Left colon (tissue), 2 donors: ENCODE results near the gene AIP. TPM values are rescaled to one million over a fixed set of nuclear protein-coding genes. Genes with fewer than 3 reads are reported as not detected.
A peak's percentile ranks its signal among the peaks of the same experiment; 100 is the strongest.

Experiments
- ATAC-seq: fragments of 200-7000 bp; cut with Tn5 transposase; one replicate; pipeline ENCODE4 v1.9.1; 2020; ENCODE audit warnings: mild to moderate bottlenecking, moderate library complexity
- DNase-seq, 2 donors: peaks; one replicate each; pipeline ENCODE4 v3.0.0-alpha.2; 2020
- intact Hi-C, 2 donors: fragments of 100-400 bp; cut with DNase I in 1 of 2; cut with micrococcal nuclease in 1 of 2; formaldehyde crosslinking; loops; one replicate each; pipeline versions ENCODE4 v1.11.2 to v1.14.0; 2022; cut with DNase I, micrococcal nuclease
- total RNA-seq, 2 donors: library from RNA; stranded (reverse); fragmentation: NEBNext Ultra II Directional; extraction: Animal tissue kit (Norgen Biotek cat#: 25700); gene quantifications; one replicate each; pipeline ENCODE4 v1.2.1, GENCODE V29; 2021
- donor health status: DM: no; HTN: no; CAD: no.
- donor health status: DM: yes; HTN: yes; CAD: no.

The AIP gene
- total RNA-seq, 2 donors from 2014 or later: 31.4 to 49.6 TPM

GRCh38 chr11:67516806-67517205 is 34.0 kb downstream of the AIP start:
- ATAC-seq (no peak), DNase-seq (peak in 1 of 2 donors; percentile 24)
- intact Hi-C loops: no loop called here

DNA sequence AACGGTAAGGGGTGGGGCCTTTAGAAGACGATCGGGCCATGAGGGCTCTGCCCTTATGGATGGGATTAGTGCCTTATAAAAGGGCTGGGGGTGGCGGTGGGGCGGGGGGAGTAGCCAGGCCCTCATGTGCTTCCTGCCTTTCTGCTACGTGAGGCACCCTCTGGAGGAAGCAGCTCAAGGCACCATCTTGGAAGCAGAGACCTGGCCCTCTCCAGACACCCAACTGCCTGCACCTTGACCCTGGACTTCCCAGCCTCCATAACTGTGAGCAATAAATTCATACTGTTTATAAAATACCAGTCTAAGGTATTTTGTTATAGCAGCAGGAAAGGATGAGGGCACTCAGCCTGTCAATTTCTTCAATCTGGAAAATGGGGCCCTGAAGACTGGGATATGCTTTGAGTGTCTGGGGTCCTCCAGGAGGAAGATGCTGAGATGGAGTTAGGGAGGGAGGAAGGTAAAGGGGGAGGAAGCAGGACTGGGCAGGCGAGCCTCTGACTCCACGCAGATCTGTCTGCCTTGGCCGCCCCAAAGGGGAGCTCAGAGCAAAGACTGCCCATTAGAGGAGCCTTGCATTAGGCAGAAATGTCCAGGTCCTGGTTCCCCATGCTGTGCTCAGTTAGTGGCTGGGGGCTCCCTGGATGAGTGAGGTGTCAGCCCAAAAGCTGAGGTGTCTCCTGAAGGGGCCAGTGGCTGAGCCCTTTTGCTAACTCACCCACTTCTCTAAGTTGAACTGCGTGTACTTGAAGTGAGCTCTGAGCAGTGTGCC is 35.1 kb downstream of the AIP start:
- DNase-seq: no peak
- intact Hi-C loops: no loop called here
- peak; percentile 73 for ATAC-seq

- intact Hi-C loops: no loop called here
- DNase-seq: no peak
- ATAC-seq: no peak
Measured at GRCh38 chr11:67519726-67520125, 36.9 kb downstream of the AIP start.

GRCh38 chr11:67520856-67521824 is 38.3 kb downstream of the AIP start:
- DNase-seq (no peak), ATAC-seq (no peak)
- intact Hi-C loops: no loop called here

DNA sequence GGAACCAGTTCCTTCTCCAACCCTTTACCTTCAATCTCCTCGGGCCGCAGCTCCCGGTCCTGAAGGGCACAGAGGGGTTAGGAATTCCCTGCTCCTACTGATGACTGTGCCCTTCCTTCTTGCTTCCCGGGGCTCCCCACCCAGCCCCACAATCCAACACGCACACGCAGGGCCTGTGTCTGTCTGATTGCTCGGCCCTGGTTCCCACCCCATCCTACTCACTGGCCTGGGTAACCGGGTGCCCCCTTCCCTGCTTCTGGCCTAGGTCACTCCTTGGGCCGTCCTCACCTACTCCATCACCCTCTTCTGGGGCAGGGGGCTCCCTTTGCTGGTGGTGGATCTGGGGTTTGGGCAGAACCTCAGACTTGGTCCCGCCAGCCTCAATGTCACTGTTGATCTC is 39.1 kb downstream of the AIP start:
- DNase-seq (no peak), ATAC-seq (no peak)
- intact Hi-C loops: no loop called here

DNA sequence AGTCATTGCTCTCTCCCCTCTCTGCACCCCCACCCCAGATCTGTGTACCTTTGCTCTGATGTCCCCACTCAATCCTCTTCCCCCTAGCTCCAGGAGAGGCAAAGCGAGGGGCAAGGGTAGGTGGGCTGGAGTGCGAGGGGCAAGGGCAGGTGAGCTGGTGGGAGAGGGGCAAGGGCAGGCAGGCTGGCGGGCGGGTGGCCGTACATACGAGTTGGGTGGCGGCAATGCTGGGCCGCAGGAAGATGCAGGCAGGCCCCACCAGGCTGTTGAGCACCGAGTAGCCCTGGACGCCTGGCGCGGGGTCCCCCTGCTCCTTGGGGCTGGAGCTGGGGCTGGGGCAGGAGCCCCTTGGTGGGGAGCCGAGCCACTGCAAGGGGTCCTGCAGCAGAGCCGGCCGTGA is 39.5 kb downstream of the AIP start:
- intact Hi-C loops: no loop called here
- ATAC-seq (no peak), DNase-seq (no peak)

- no peak for DNase-seq
- intact Hi-C loops: no loop called here
- no peak for ATAC-seq
Measured at GRCh38 chr11:67522844-67523555, 40.2 kb downstream of the AIP start, which contains the start of gene CABP2. TSS of gene CABP2 (minus strand) at chr11:67523446. CDS start at chr11:67523326, 120 bp downstream.

DNA sequence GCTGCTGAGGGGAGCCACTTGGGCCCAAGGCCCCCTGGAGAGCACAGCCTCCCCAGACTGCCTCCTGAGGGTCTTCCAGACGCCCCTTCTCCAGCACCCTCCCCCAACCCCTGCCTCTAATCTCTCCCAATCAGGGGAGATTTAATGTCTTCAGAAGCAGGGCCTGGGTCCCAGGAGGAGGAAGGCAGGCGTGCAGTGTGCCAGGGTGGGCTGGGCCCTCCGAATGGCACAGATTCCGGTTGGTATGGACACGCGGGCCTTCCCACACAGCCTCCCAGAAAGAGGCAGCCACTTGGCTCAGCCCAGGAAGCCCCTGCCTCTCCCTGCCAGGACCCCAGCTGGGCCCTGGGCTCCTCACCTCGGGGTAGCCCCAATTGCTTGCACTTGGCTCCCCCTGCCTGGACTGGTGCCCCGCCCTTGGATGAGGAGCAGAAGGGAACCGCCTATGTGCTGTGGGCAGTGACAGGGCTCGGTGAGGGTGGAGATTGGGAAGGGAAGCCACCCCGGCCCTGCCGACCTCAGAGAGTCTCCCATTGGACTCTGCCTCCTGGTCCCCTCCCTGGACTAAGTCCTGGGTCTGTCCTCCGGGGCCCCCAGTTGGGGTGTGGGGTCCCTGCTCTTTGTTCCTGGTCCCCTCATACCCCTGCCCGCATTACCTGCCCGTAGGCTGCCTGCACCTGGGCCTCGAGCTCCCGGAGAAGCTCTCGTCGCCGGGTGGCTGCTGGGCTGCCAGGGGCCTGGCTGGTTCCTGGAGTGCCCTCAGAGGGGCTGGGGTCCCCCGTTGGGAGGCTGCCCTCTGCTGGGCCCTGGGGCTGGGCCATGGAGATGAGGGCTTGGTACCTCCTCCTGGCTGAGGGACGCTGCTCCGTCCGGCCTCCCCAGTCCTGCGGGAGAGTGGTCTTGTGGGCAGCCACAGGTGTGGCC is 41.0 kb downstream of the AIP start:
- intact Hi-C loops: no loop called here
- ATAC-seq: peak; percentile 75

DNA sequence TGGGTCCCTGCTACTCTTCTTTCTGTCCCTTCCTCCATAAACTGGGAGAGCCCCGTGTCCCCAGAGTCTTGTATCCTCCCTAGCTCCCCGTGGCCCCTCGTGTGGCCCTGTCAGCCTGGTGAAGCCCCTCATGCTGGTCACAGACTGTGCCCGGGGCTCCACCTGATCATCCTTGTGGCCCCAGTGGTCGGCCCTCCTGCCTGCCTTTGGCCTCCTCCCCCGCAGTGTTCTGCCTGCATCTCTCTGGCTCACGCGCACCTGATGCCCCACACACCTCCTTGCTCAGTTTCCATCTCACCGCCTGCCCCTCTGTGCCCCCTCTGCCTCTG is 41.6 kb downstream of the AIP start:
- intact Hi-C loops: no loop called here
- no peak for DNase-seq
- no peak for ATAC-seq

More for the DNA sequence above, 41.0 kb downstream of the AIP start:
- DNase-seq: peak in 1 of 2 donors; percentile 45

DNA sequence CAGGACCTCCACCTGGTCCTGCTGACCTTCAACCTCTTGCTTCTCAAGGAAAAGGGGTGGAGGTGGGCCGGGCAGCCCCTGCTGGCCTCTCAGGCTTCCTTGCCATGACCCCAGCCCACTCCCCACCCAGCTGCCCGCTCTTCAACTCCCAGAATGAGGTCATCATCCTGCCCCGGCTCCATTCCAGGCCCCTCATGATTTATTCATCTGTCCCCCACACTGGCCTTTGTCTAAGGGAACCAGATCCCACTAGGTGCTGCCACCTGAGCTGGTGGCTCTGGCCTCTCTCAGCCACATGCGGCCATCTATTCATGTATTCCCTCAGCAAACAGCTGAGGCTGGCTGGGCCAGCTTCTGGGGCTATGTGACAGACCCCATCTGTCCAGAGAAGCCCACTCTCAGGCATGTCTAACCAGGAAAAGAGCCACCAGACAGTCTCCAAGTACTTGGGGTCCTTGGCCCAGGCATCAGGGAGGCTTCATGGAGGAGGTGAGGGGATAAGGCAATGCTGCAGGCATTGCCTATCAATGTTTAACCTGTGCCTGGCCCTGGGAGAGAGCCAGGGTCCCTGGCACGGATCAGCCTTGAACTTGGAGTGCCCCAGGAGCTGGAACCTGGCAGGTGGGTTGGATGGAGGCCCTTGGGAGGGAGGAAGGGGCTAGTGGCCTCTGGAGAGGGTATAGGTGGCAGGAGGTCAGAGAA is 42.6 kb downstream of the AIP start:
- peak; percentile 51 for ATAC-seq
- intact Hi-C loops: no loop called here
- no peak for DNase-seq

GRCh38 chr11:67528376-67528775 is 45.5 kb downstream of the AIP start:
- DNase-seq: no peak
- no peak for ATAC-seq
- intact Hi-C loops: no loop called here

DNA sequence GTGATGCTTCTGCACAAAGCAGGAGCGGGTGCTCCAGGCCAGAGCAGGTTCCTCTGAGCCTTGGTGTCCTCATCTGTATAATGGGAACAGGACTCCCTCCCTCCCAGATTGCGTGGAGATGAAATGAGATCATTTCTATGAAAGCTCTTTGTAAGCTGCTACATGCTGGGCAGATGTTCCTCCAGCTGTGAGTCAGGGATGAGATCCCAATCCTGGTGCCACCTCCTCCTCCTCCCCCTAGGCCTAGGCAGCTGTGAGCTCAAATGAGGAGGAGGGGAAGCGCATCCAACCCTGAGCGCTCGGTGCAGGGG is 47.4 kb downstream of the AIP start:
- DNase-seq: no peak
- no peak for ATAC-seq

DNA sequence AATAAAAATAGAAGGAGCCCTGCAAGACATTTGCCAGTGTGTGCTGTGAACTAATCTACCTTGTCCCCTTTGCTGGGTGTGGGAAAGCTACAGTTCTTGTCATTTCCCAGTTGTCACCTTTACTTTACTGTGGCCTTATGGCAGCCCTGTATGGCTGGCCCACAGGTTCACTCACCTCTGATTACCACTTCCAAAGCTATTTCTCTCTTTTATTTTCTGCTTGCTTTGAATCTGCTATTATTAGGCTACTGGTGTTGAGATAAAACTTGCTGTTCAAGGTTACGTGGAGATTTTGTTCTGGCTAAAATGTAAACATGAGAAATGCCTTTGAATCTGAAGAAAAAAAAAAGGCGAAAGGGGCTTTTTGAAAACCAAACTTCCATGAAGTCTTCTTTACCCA is 50.1 kb downstream of the AIP start:
- intact Hi-C loops: no loop called here
- no peak for ATAC-seq

More for the DNA sequence above, 47.4 kb downstream of the AIP start:
- intact Hi-C loops: no loop called here

DNA sequence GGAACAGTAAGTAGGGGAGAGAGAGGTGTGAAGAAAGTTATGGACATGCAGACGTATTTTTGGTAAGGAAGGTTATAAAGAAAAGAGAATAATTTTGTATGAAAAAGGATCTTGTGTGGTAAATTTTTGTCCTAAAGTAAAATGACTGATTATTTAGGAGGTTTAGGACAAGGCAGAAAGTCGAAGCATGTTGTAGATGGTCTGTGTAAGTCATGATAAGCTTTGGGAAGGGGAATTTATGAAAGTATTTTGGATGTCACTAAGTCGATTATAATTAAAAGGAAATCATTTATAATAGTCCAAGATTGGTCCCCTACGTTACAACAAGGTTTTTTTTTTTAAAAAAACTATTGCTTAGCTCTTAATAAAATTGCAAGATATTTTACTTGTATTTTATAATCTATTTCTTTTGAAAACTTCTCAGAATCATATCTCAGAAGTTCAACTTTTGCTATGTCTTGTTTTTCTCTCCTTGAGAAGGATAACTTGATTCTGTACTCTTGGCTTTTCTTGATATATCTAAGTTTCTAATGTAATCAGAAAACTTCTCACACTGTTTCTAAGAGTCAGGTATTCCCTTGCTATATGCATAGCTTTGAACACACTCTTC is 51.3 kb downstream of the AIP start:
- intact Hi-C loops: no loop called here
- ATAC-seq (no peak), DNase-seq (no peak)

More for the DNA sequence above, 50.1 kb downstream of the AIP start:
- no peak for DNase-seq

- ATAC-seq (peak; percentile 83), DNase-seq (no peak)
- intact Hi-C loops: no loop called here
Measured at GRCh38 chr11:67535561-67535960, 52.7 kb downstream of the AIP start.

DNA sequence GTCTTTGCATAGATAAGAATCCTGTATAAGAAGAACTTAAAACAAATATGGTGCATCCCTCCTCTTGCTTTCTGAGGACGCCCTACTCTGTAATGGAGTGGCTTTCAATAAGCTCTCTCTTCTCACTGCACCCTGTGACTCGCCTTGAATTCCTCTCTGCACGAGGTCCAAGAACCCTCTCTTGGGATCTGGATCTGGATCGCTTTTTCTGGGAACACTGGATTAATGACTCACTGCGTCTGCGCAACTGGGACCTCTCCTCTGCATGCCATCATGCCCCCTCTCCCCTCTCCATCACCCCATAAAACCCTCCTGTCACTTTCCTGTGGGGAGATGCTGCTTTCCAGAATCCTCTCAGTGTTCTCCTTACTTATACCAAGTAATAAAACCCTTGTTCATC is 55.5 kb downstream of the AIP start:
- intact Hi-C loops: no loop called here
- ATAC-seq (no peak), DNase-seq (no peak)

- intact Hi-C loops: no loop called here
- ATAC-seq (no peak), DNase-seq (no peak)
Measured at GRCh38 chr11:67538823-67539505, 56.1 kb downstream of the AIP start.
